K562 (cell line): ENCODE measurements around the gene CEP192. TPM values are rescaled to one million over a fixed set of nuclear protein-coding genes. Genes with fewer than 3 reads are reported as not detected.

ENCODE experiments used
- ATAC-seq: fragments of 200-7000 bp; cut with Tn5 transposase; 3 replicates; pipeline ENCODE4 v1.9.1; 2020; ENCODE audit warnings: moderate library complexity
- BruUV-seq: library from RNA; stranded (reverse); fragments of 400-500 nt; replicated peaks from 2 replicates; lab custom pipeline; 2021; lab: Mats Ljungman, UMichigan
- CTCF ChIA-PET: fragments of 300-600 bp; formaldehyde crosslinking; extraction: SDS; loops from one replicate; lab custom pipeline; 2021; ENCODE audit warnings: low intra/inter-chr PET ratio; lab: Yijun Ruan, JAX
- POLR2A ChIA-PET: fragments of 300-600, 350-650 bp; sonication (Branson Sonifier 250); formaldehyde crosslinking; extraction: SDS; loops from one replicate; lab custom pipeline; 2021; ENCODE audit warnings: antibody characterized with exemption, inconsistent platforms; lab: Yijun Ruan, JAX
- DNase-seq, 4 experiments: peaks; one replicate each; pipeline versions ENCODE4 v3.0.0 to v3.0.0-alpha.2; 2011 to 2018; ENCODE audit warnings: low spot score in 3 of 4, mixed read lengths in 3 of 4; ENCODE audit errors: extremely low read depth in 1 of 4
- FAIRE-seq: peaks from 2 replicates; lab custom pipeline; 2011; peaks lifted over from hg19 to GRCh38; lab: Jason Lieb, UNC
- H2AFZ ChIP-seq: 2 replicates; pipeline ENCODE4 v1.6.0; 2011; ENCODE audit warnings: low read depth, low read length, control low read depth, inconsistent platforms
- H3K27ac ChIP-seq: fragments of 200-600 bp; 3 replicates; pipeline ENCODE4 v1.8.0; 2011; ENCODE audit warnings: low read depth, mild to moderate bottlenecking, control low read depth, inconsistent platforms, low read length, moderate library complexity, mixed read lengths; ENCODE audit errors: extremely low read depth
- H3K27me3 ChIP-seq, 2 experiments: fragments of 300-600 bp in 1 of 2; 2 replicates in 1 of 2; 3 replicates in 1 of 2; pipeline versions ENCODE4 v1.6.0 to v1.8.0; 2011; ENCODE audit warnings: inconsistent platforms in 2 of 2, low read length in 2 of 2, mild to moderate bottlenecking in 1 of 2, mixed read lengths in 1 of 2, moderate library complexity in 1 of 2; ENCODE audit not compliant: control insufficient read depth in 2 of 2, insufficient read depth in 2 of 2
- H3K36me3 ChIP-seq: fragments of 300-600 bp; 3 replicates; pipeline ENCODE4 v1.8.0; 2011; ENCODE audit warnings: mild to moderate bottlenecking, low read length, inconsistent platforms; ENCODE audit not compliant: control insufficient read depth, insufficient read depth
- H3K4me1 ChIP-seq, 2 experiments: fragments of 200-600 bp in 1 of 2; replicated peaks in 1 of 2; 2 replicates in 1 of 2; 3 replicates in 1 of 2; pipeline versions ENCODE4 v1.5.1 to v1.8.0; 2011; ENCODE audit warnings: inconsistent platforms in 2 of 2, low read length in 2 of 2, mild to moderate bottlenecking in 1 of 2, mixed read lengths in 1 of 2, moderate library complexity in 1 of 2; ENCODE audit not compliant: control insufficient read depth in 2 of 2, insufficient read depth in 2 of 2
- H3K4me2 ChIP-seq: 2 replicates; pipeline ENCODE4 v1.6.1; 2011; ENCODE audit warnings: low read length, control low read depth, inconsistent platforms, mixed read lengths; ENCODE audit not compliant: insufficient read depth
- H3K4me3 ChIP-seq: fragments of 200-600 bp; sonication (generic), shearing (Covaris generic); 2 replicates; pipeline ENCODE4 v1.5.1; 2016; ENCODE audit warnings: control low read depth, inconsistent platforms
- H3K79me2 ChIP-seq: fragments of 200-600 bp; 3 replicates; pipeline ENCODE4 v1.8.0; 2011; ENCODE audit warnings: low read length, inconsistent platforms; ENCODE audit not compliant: control insufficient read depth, insufficient read depth
- H3K9ac ChIP-seq, 2 experiments: 2 replicates each; pipeline versions ENCODE4 v1.6.0 to v1.6.1; 2011; ENCODE audit warnings: low read depth in 2 of 2, low read length in 2 of 2, control low read depth in 1 of 2, inconsistent platforms in 1 of 2, mild to moderate bottlenecking in 1 of 2, mixed read lengths in 1 of 2; ENCODE audit not compliant: insufficient read depth in 1 of 2
- H3K9me1 ChIP-seq: one replicate; pipeline ENCODE4 v1.6.0; 2011; ENCODE audit warnings: inconsistent platforms, mild to moderate bottlenecking, low read length, moderate library complexity; ENCODE audit not compliant: control insufficient read depth, insufficient read depth
- H3K9me3 ChIP-seq: replicated peaks from 2 replicates; pipeline ENCODE4 v1.5.1; 2011; ENCODE audit warnings: low read depth, low read length, inconsistent platforms; ENCODE audit not compliant: control insufficient read depth, insufficient read depth
- H4K20me1 ChIP-seq: replicated peaks from 2 replicates; pipeline ENCODE4 v1.6.1; 2011; ENCODE audit warnings: low read length, inconsistent platforms, mixed read lengths; ENCODE audit not compliant: control insufficient read depth, insufficient read depth
- ATF1 ChIP-seq, 2 experiments: fragments of 450-650 bp in 1 of 2; IDR thresholded peaks; 2 replicates each; pipeline ENCODE4 v1.6.1; 2016; ENCODE audit warnings: missing compliant biosample characterization in 1 of 2, missing genetic modification characterization in 1 of 2
- DACH1 ChIP-seq: fragments of 450-650 bp; IDR thresholded peaks from 2 replicates; pipeline ENCODE4 v1.6.1; 2018; ENCODE audit not compliant: partially characterized antibody
- EZH2 ChIP-seq: IDR thresholded peaks from 2 replicates; pipeline ENCODE4 v1.6.1; 2012; ENCODE audit warnings: low read depth, mild to moderate bottlenecking, inconsistent platforms, low read length, borderline replicate concordance
- HDAC1 ChIP-seq, 2 experiments: fragments of 450-650 bp; IDR thresholded peaks; 2 replicates each; pipeline ENCODE4 v1.6.1; 2016 to 2017; ENCODE audit warnings: inconsistent platforms in 1 of 2, mild to moderate bottlenecking in 1 of 2, moderate library complexity in 1 of 2
- SPI1 ChIP-seq: IDR thresholded peaks from 2 replicates; pipeline ENCODE4 v1.6.1; 2011; ENCODE audit warnings: low read depth, low read length, control low read depth, borderline replicate concordance
- SRSF3 ChIP-seq: fragments of 200-400 bp; formaldehyde crosslinking; IDR thresholded peaks from 2 replicates; pipeline ENCODE4 v1.6.1; 2016; ENCODE audit warnings: mild to moderate bottlenecking, low read length, moderate library complexity; ENCODE audit not compliant: insufficient read depth
- STAG1 ChIP-seq: sonication (generic); formaldehyde crosslinking; IDR thresholded peaks from 2 replicates; pipeline ENCODE4 v1.5.0; 2020; ENCODE audit warnings: missing genetic modification reagents, borderline replicate concordance
- ZNF134 ChIP-seq: fragments of 250-450 bp; sonication (Bioruptor Pico); conservative IDR thresholded peaks from 2 replicates; pipeline ENCODE4 v1.4.0; 2020
- ZNF212 ChIP-seq: fragments of 450-650 bp; formaldehyde crosslinking; IDR thresholded peaks from 2 replicates; pipeline ENCODE4 v1.4.0; 2020; ENCODE audit warnings: mild to moderate bottlenecking
- WGBS: fragments of 100-300 bp; shearing (Covaris generic); methylation state at CpG from one replicate; pipeline ENCODE4 v1.1.6; 2016; ENCODE audit warnings: low coverage, mixed read lengths; ENCODE audit not compliant: insufficient coverage; ENCODE audit errors: missing lambda C conversion rate; 5-methylcytosine and 5-hydroxymethylcytosine counted together
- in situ Hi-C: fragments of 300-500 bp; cut with MboI; formaldehyde crosslinking; loops from 4 replicates; pipeline ENCODE4 v1.15.0; 2018; ENCODE audit warnings: inconsistent platforms, mixed read lengths
- intact Hi-C: fragments of 100-400 bp; cut with micrococcal nuclease; formaldehyde crosslinking; loops from 2 replicates; pipeline ENCODE4 v1.14.2; 2022
- polyA plus RNA-seq, 8 experiments: library from polyadenylated mRNA; depleted of rRNA in 4 of 8; stranded (reverse) in 5 of 8; unstranded in 3 of 8; fragments of >200 nt; fragmentation: Nextera tagmentation in 2 of 8; fragmentation: Illumina TruSeq in 1 of 8; extraction: Ambion mirVana in 2 of 8; extraction: Trizol in 1 of 8; gene quantifications; 2 replicates each; pipeline versions ENCODE4 v1.2.1 to v1.2.3, GENCODE V29; 2011 to 2014; ENCODE audit warnings: inconsistent platforms in 1 of 8, missing spikeins in 1 of 8
- total RNA-seq, 7 experiments: library from RNA; depleted of rRNA in 6 of 7; stranded (reverse); fragments of >200 nt in 6 of 7; fragmentation: Illumina TruSeq in 2 of 7; extraction: Trizol in 2 of 7; gene quantifications; 2 replicates each; pipeline versions ENCODE4 v1.2.1 to v1.2.3, GENCODE V29; 2011 to 2021; ENCODE audit warnings: low replicate concordance in 1 of 7
- TF ChIP-seq, protein P1 (sequence below): sonication (generic); formaldehyde crosslinking; IDR thresholded peaks from 2 replicates; pipeline ENCODE4 v1.8.0; 2023; ENCODE audit warnings: mild to moderate bottlenecking, missing genetic modification reagents

Gene CEP192
- total and polyA plus RNA-seq, 9 of the 15 experiments (the other 6 are each of a cell fraction or from before 2014, with no cell fraction given): 14.4 to 54.4 (median 35.8) TPM

DNA sequence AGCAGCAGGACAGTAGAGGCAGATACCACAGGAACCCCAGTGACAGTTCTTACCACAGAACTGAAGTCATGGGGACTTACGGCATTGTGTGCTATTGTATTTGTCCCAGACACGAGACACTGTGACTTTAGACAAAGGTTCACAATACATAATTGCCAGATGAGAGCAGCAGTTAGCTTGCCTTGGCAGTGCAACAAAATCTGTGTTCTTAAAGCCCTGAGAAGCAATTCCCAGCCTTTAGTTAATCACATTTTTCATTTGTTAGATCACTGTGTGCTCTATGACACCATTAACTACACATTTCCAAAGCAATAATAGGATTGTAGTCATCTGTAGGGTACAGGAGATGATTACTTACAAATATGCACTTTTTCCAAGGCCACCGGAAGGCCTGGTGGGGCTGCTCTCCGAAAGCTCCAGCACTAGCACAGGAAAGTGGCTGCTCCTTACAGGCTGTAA, 129.8 kb downstream of the CEP192 start:
- no peaks in the 10 kb centered on the region for H3K9me1 ChIP-seq
- H2AFZ ChIP-seq: no peak overlapping the region
- no peak overlapping the region for H3K4me2 ChIP-seq
- CTCF ChIA-PET: no interaction called here
- DNase-seq: no peak
- in situ Hi-C loops: no loop called here
- no peaks in the 10 kb centered on the region for H3K79me2 ChIP-seq
- POLR2A ChIA-PET: interaction anchor here (2.0 kb wide), 1 partner anchor 9 kb away, joined by 11 read pairs; no protein-coding TSS in a partner anchor
- no TSS peak for BruUV-seq
- no peaks in the 10 kb centered on the region for H3K9me3 ChIP-seq
- H3K36me3 ChIP-seq: peaks cover 65% of the 10 kb centered on the region
- WGBS: 95% methylated on average over 4 of the region's 4 CpGs
- TF ChIP-seq DACH1 (no peak), EZH2 (no peak), ZNF212 (CRISPR knock-in tag) (no peak), HDAC1 (IDR thresholded peaks at IDR 0.05) (no peak), SPI1 (no peak), STAG1 (CRISPR knock-in tag) (no peak), ATF1 (CRISPR knock-in tag; IDR thresholded peaks at IDR 0.05) (no peak), ATF1 (tag; IDR thresholded peaks at IDR 0.05) (no peak), ZNF134 (CRISPR knock-in tag) (no peak), SRSF3 (no peak)
- TF ChIP-seq, protein P1, sequence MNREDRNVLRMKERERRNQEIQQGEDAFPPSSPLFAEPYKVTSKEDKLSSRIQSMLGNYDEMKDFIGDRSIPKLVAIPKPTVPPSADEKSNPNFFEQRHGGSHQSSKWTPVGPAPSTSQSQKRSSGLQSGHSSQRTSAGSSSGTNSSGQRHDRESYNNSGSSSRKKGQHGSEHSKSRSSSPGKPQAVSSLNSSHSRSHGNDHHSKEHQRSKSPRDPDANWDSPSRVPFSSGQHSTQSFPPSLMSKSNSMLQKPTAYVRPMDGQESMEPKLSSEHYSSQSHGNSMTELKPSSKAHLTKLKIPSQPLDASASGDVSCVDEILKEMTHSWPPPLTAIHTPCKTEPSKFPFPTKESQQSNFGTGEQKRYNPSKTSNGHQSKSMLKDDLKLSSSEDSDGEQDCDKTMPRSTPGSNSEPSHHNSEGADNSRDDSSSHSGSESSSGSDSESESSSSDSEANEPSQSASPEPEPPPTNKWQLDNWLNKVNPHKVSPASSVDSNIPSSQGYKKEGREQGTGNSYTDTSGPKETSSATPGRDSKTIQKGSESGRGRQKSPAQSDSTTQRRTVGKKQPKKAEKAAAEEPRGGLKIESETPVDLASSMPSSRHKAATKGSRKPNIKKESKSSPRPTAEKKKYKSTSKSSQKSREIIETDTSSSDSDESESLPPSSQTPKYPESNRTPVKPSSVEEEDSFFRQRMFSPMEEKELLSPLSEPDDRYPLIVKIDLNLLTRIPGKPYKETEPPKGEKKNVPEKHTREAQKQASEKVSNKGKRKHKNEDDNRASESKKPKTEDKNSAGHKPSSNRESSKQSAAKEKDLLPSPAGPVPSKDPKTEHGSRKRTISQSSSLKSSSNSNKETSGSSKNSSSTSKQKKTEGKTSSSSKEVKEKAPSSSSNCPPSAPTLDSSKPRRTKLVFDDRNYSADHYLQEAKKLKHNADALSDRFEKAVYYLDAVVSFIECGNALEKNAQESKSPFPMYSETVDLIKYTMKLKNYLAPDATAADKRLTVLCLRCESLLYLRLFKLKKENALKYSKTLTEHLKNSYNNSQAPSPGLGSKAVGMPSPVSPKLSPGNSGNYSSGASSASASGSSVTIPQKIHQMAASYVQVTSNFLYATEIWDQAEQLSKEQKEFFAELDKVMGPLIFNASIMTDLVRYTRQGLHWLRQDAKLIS: no peak
- intact Hi-C loops: no loop called here
- H3K4me3 ChIP-seq: no peak overlapping the region
- H3K9ac ChIP-seq: no peak overlapping the region
- no peaks in the 10 kb centered on the region for H3K4me1 ChIP-seq
- ATAC-seq: no peak
- H3K27ac ChIP-seq: no peak overlapping the region
- no peaks in the 10 kb centered on the region for H3K27me3 ChIP-seq
- H4K20me1 ChIP-seq: no peaks in the 10 kb centered on the region
- no peak for FAIRE-seq
